ENCODE measurements around the gene BOD1.
"Not testable (repeated sequence)": the region's sequence is repeated elsewhere in the genome, so short reads cannot be mapped to it uniquely, and the experiment has no call there.

The BOD1 gene

GRCh38 chr5:173586133-173586532, 30.3 kb downstream of the BOD1 start:
- H3K9me3 ChIP-seq (ENCODE audit: control insufficient read depth in 1 of 2, low read length in 2 of 2); H3K27ac ChIP-seq (ENCODE audit: low read length); H3K27me3 ChIP-seq (ENCODE audit: low read depth, low read length); H3K36me3 ChIP-seq (ENCODE audit: control insufficient read depth in 1 of 2, insufficient read depth in 2 of 2, low read length in 2 of 2); H3K4me1 ChIP-seq (ENCODE audit: control insufficient read depth in 1 of 2, insufficient read depth in 2 of 2, low read length in 2 of 2); H3K4me3 ChIP-seq (ENCODE audit: low read depth in 1 of 2, low read length in 2 of 2): not testable (repeated sequence)

GRCh38 chr5:173583346-173583745, 33.1 kb downstream of the BOD1 start:
- Histone ChIP-seq H3K4me1 (ENCODE audit: control insufficient read depth in 1 of 2, insufficient read depth in 2 of 2, low read length in 2 of 2) (peaks cover 0 to 9% of the 10 kb centered on the region in 2 donors), H3K27ac (ENCODE audit: low read length) (no peak overlapping the region), H3K36me3 (ENCODE audit: control insufficient read depth in 1 of 2, insufficient read depth in 2 of 2, low read length in 2 of 2) (no peaks in the 10 kb centered on the region), H3K27me3 (ENCODE audit: low read depth, low read length) (no peaks in the 10 kb centered on the region), H3K4me3 (ENCODE audit: low read depth in 1 of 2, low read length in 2 of 2) (no peak overlapping the region), H3K9me3 (ENCODE audit: control insufficient read depth in 1 of 2, low read length in 2 of 2) (peaks cover 4 to 11% of the 10 kb centered on the region in 2 donors)

- peaks cover 0 to 9% of the 10 kb centered on the region in 2 donors for H3K4me1 ChIP-seq (ENCODE audit: control insufficient read depth in 1 of 2, insufficient read depth in 2 of 2, low read length in 2 of 2)
- H3K27me3 ChIP-seq (ENCODE audit: low read depth, low read length), result no peaks in the 10 kb centered on the region
- no peak overlapping the region for H3K27ac ChIP-seq (ENCODE audit: low read length)
- H3K9me3 ChIP-seq (ENCODE audit: control insufficient read depth in 1 of 2, low read length in 2 of 2), result peaks cover 4 to 11% of the 10 kb centered on the region in 2 donors
- no peak overlapping the region for H3K4me3 ChIP-seq (ENCODE audit: low read depth in 1 of 2, low read length in 2 of 2)
- H3K36me3 ChIP-seq (ENCODE audit: control insufficient read depth in 1 of 2, insufficient read depth in 2 of 2, low read length in 2 of 2), result no peaks in the 10 kb centered on the region
Measured at GRCh38 chr5:173582216-173583111, 34.0 kb downstream of the BOD1 start.

GRCh38 chr5:173581408-173582215, 34.8 kb downstream of the BOD1 start:
- H3K27me3 ChIP-seq (ENCODE audit: low read depth, low read length), result no peaks in the 10 kb centered on the region
- H3K4me3 ChIP-seq (ENCODE audit: low read depth in 1 of 2, low read length in 2 of 2), result no peak overlapping the region
- H3K4me1 ChIP-seq (ENCODE audit: control insufficient read depth in 1 of 2, insufficient read depth in 2 of 2, low read length in 2 of 2), result peaks cover 0 to 9% of the 10 kb centered on the region in 2 donors
- H3K9me3 ChIP-seq (ENCODE audit: control insufficient read depth in 1 of 2, low read length in 2 of 2), result peaks cover 4 to 11% of the 10 kb centered on the region in 2 donors
- no peaks in the 10 kb centered on the region for H3K36me3 ChIP-seq (ENCODE audit: control insufficient read depth in 1 of 2, insufficient read depth in 2 of 2, low read length in 2 of 2)
- H3K27ac ChIP-seq (ENCODE audit: low read length), result no peak overlapping the region

GRCh38 chr5:173578947-173579615, 37.4 kb downstream of the BOD1 start:
- Histone ChIP-seq H3K9me3 (ENCODE audit: control insufficient read depth in 1 of 2, low read length in 2 of 2) (peaks cover 4 to 11% of the 10 kb centered on the region in 2 donors), H3K27ac (ENCODE audit: low read length) (no peak overlapping the region), H3K4me1 (ENCODE audit: control insufficient read depth in 1 of 2, insufficient read depth in 2 of 2, low read length in 2 of 2) (peaks cover 0 to 8% of the 10 kb centered on the region in 2 donors), H3K4me3 (ENCODE audit: low read depth in 1 of 2, low read length in 2 of 2) (no peak overlapping the region), H3K27me3 (ENCODE audit: low read depth, low read length) (no peaks in the 10 kb centered on the region), H3K36me3 (ENCODE audit: control insufficient read depth in 1 of 2, insufficient read depth in 2 of 2, low read length in 2 of 2) (no peaks in the 10 kb centered on the region)

GRCh38 chr5:173577817-173578216, 38.6 kb downstream of the BOD1 start:
- no peaks in the 10 kb centered on the region for H3K36me3 ChIP-seq (ENCODE audit: control insufficient read depth in 1 of 2, insufficient read depth in 2 of 2, low read length in 2 of 2)
- peaks cover 4 to 11% of the 10 kb centered on the region in 2 donors for H3K9me3 ChIP-seq (ENCODE audit: control insufficient read depth in 1 of 2, low read length in 2 of 2)
- H3K4me3 ChIP-seq (ENCODE audit: low read depth in 1 of 2, low read length in 2 of 2), result no peak overlapping the region
- H3K27ac ChIP-seq (ENCODE audit: low read length), result no peak overlapping the region
- no peaks in the 10 kb centered on the region for H3K27me3 ChIP-seq (ENCODE audit: low read depth, low read length)
- H3K4me1 ChIP-seq (ENCODE audit: control insufficient read depth in 1 of 2, insufficient read depth in 2 of 2, low read length in 2 of 2), result peaks cover 0 to 3% of the 10 kb centered on the region in 2 donors

GRCh38 chr5:173577166-173577565, 39.3 kb downstream of the BOD1 start:
- Histone ChIP-seq H3K9me3 (ENCODE audit: control insufficient read depth in 1 of 2, low read length in 2 of 2) (peaks cover 4 to 11% of the 10 kb centered on the region in 2 donors), H3K27ac (ENCODE audit: low read length) (no peak overlapping the region), H3K27me3 (ENCODE audit: low read depth, low read length) (no peaks in the 10 kb centered on the region), H3K4me3 (ENCODE audit: low read depth in 1 of 2, low read length in 2 of 2) (no peak overlapping the region), H3K36me3 (ENCODE audit: control insufficient read depth in 1 of 2, insufficient read depth in 2 of 2, low read length in 2 of 2) (no peaks in the 10 kb centered on the region), H3K4me1 (ENCODE audit: control insufficient read depth in 1 of 2, insufficient read depth in 2 of 2, low read length in 2 of 2) (peaks cover 0 to 9% of the 10 kb centered on the region in 2 donors)

GRCh38 chr5:173575985-173576384, 40.5 kb downstream of the BOD1 start:
- no peaks in the 10 kb centered on the region for H3K27me3 ChIP-seq (ENCODE audit: low read depth, low read length)
- peaks cover 4 to 11% of the 10 kb centered on the region in 2 donors for H3K9me3 ChIP-seq (ENCODE audit: control insufficient read depth in 1 of 2, low read length in 2 of 2)
- H3K4me1 ChIP-seq (ENCODE audit: control insufficient read depth in 1 of 2, insufficient read depth in 2 of 2, low read length in 2 of 2), result peaks cover 0 to 9% of the 10 kb centered on the region in 2 donors
- H3K36me3 ChIP-seq (ENCODE audit: control insufficient read depth in 1 of 2, insufficient read depth in 2 of 2, low read length in 2 of 2), result no peaks in the 10 kb centered on the region
- no peak overlapping the region for H3K27ac ChIP-seq (ENCODE audit: low read length)
- H3K4me3 ChIP-seq (ENCODE audit: low read depth in 1 of 2, low read length in 2 of 2), result no peak overlapping the region

GRCh38 chr5:173574983-173575382, 41.5 kb downstream of the BOD1 start:
- peaks cover 0 to 9% of the 10 kb centered on the region in 2 donors for H3K4me1 ChIP-seq (ENCODE audit: control insufficient read depth in 1 of 2, insufficient read depth in 2 of 2, low read length in 2 of 2)
- no peaks in the 10 kb centered on the region for H3K27me3 ChIP-seq (ENCODE audit: low read depth, low read length)

GRCh38 chr5:173573126-173573960, 43.1 kb downstream of the BOD1 start:
- Histone ChIP-seq H3K4me3 (ENCODE audit: low read depth in 1 of 2, low read length in 2 of 2) (peak overlapping the region; percentile 37 to 39), H3K27ac (ENCODE audit: low read length) (no peak overlapping the region), H3K4me1 (ENCODE audit: control insufficient read depth in 1 of 2, insufficient read depth in 2 of 2, low read length in 2 of 2) (peaks cover 0 to 9% of the 10 kb centered on the region in 2 donors), H3K27me3 (ENCODE audit: low read depth, low read length) (no peaks in the 10 kb centered on the region), H3K36me3 (ENCODE audit: control insufficient read depth in 1 of 2, insufficient read depth in 2 of 2, low read length in 2 of 2) (no peaks in the 10 kb centered on the region), H3K9me3 (ENCODE audit: control insufficient read depth in 1 of 2, low read length in 2 of 2) (peaks cover 3 to 6% of the 10 kb centered on the region in 2 donors)

More at GRCh38 chr5:173574983-173575382, 41.5 kb downstream of the BOD1 start:
- no peaks in the 10 kb centered on the region for H3K36me3 ChIP-seq (ENCODE audit: control insufficient read depth in 1 of 2, insufficient read depth in 2 of 2, low read length in 2 of 2)
- H3K9me3 ChIP-seq (ENCODE audit: control insufficient read depth in 1 of 2, low read length in 2 of 2), result peaks cover 4 to 11% of the 10 kb centered on the region in 2 donors
- no peak overlapping the region for H3K4me3 ChIP-seq (ENCODE audit: low read depth in 1 of 2, low read length in 2 of 2)
- H3K27ac ChIP-seq (ENCODE audit: low read length), result no peak overlapping the region

Measured in muscle layer of duodenum (tissue), 2 donors.